OCI-LY1 (cell line): ENCODE measurements around the gene ANKRD33B.
"Not testable (repeated sequence)": the region's sequence is repeated elsewhere in the genome, so short reads cannot be mapped to it uniquely, and the experiment has no call there.

Experiments used
- H2AFZ ChIP-seq: fragments of 200-600 bp; sonication (generic), shearing (Covaris generic); 2 replicates; pipeline ENCODE4 v1.6.0; 2014; ENCODE audit warnings: antibody characterized with exemption, mild to moderate bottlenecking, low read length
- H3F3A ChIP-seq: fragments of 200-600 bp; sonication (generic), shearing (Covaris generic); 2 replicates; pipeline ENCODE4 v1.6.0; 2014; ENCODE audit warnings: mild to moderate bottlenecking, antibody characterized with exemption, low read length, moderate library complexity; ENCODE audit not compliant: insufficient read depth
- H3K27ac ChIP-seq: fragments of 200-600 bp; sonication (generic); 2 replicates; pipeline ENCODE4 v1.5.1; 2014; ENCODE audit warnings: low read length, mixed run types, mild to moderate bottlenecking, low read depth; ENCODE audit not compliant: poor library complexity, severe bottlenecking
- H3K27me3 ChIP-seq: fragments of 200-600 bp; sonication (generic); 2 replicates; pipeline ENCODE4 v1.6.0; 2014; ENCODE audit warnings: antibody characterized with exemption, mild to moderate bottlenecking, low read length, moderate library complexity; ENCODE audit not compliant: insufficient read depth
- H3K36me3 ChIP-seq: fragments of 200-600 bp; sonication (generic); 2 replicates; pipeline ENCODE4 v1.6.1; 2014; ENCODE audit warnings: mild to moderate bottlenecking, antibody characterized with exemption, low read length, moderate library complexity, mixed read lengths; ENCODE audit not compliant: insufficient read depth
- H3K4me1 ChIP-seq: fragments of 200-600 bp; sonication (generic); 2 replicates; pipeline ENCODE4 v1.5.1; 2014; ENCODE audit warnings: mild to moderate bottlenecking, low read length, moderate library complexity; ENCODE audit not compliant: insufficient read depth, severe bottlenecking
- H3K4me2 ChIP-seq: fragments of 200-600 bp; sonication (generic), shearing (Covaris generic); 2 replicates; pipeline ENCODE4 v1.6.1; 2014; ENCODE audit warnings: low read length
- H3K4me3 ChIP-seq: fragments of 200-600 bp; sonication (generic); 2 replicates; pipeline ENCODE4 v1.5.1; 2014; ENCODE audit warnings: low read length, low read depth, mild to moderate bottlenecking, mixed read lengths; ENCODE audit not compliant: poor library complexity, severe bottlenecking
- H3K79me2 ChIP-seq: fragments of 200-600 bp; shearing (Covaris generic); 2 replicates; pipeline ENCODE4 v1.6.1; 2016; ENCODE audit warnings: mixed run types, low read length, mixed read lengths; ENCODE audit not compliant: insufficient read depth
- H3K9ac ChIP-seq: fragments of 200-600 bp; sonication (generic), shearing (Covaris generic); 2 replicates; pipeline ENCODE4 v1.6.1; 2014; ENCODE audit warnings: mild to moderate bottlenecking, low read length, mixed read lengths
- H3K9me2 ChIP-seq: fragments of 200-600 bp; sonication (generic), shearing (Covaris generic); 2 replicates; pipeline ENCODE4 v1.6.1; 2014; ENCODE audit warnings: low read depth, mild to moderate bottlenecking, low read length, mixed read lengths
- H3K9me3 ChIP-seq: fragments of 200-600 bp; shearing (Covaris generic); 2 replicates; pipeline ENCODE4 v1.6.1; 2014; ENCODE audit warnings: low read length, mixed read lengths
- H4K20me1 ChIP-seq: fragments of 200-600 bp; sonication (generic), shearing (Covaris generic); 2 replicates; pipeline ENCODE4 v1.6.0; 2016; ENCODE audit warnings: mild to moderate bottlenecking, low read length; ENCODE audit not compliant: insufficient read depth
- EZH2 ChIP-seq: fragments of 200-600 bp; sonication (generic), shearing (Covaris generic); IDR thresholded peaks from 2 replicates; pipeline ENCODE4 v1.8.0; 2017; ENCODE audit warnings: borderline replicate concordance, mixed run types, mild to moderate bottlenecking, antibody characterized with exemption, low read length, moderate library complexity, mixed read lengths
- TF ChIP-seq, protein P1 (sequence below): fragments of 200-600 bp; sonication (generic), shearing (Covaris generic); IDR thresholded peaks from 2 replicates; pipeline ENCODE4 v1.5.1; 2017; ENCODE audit warnings: mild to moderate bottlenecking, antibody characterized with exemption, low read length, moderate library complexity, mixed read lengths

ANKRD33B gene

GRCh38 chr5:10601246-10602030 is 37.6 kb downstream of the ANKRD33B start:
- Histone ChIP-seq H3K9me3 (no peaks in the 10 kb centered on the region), H3K9me2 (no peaks in the 10 kb centered on the region), H2AFZ (no peak overlapping the region), H3F3A (no peaks in the 10 kb centered on the region), H4K20me1 (no peaks in the 10 kb centered on the region), H3K27ac (no peak overlapping the region), H3K4me3 (no peak overlapping the region), H3K4me2 (peak overlapping the region; percentile 14; the same call in 1 of the 2 replicates), H3K4me1 (peaks cover 8% of the 10 kb centered on the region), H3K27me3 (peaks cover 5% of the 10 kb centered on the region; the same call in 1 of the 2 replicates), H3K36me3 (no peaks in the 10 kb centered on the region), H3K9ac (no peak overlapping the region), H3K79me2 (no peaks in the 10 kb centered on the region)
- TF ChIP-seq EZH2 = no peak
- TF ChIP-seq, protein P1, sequence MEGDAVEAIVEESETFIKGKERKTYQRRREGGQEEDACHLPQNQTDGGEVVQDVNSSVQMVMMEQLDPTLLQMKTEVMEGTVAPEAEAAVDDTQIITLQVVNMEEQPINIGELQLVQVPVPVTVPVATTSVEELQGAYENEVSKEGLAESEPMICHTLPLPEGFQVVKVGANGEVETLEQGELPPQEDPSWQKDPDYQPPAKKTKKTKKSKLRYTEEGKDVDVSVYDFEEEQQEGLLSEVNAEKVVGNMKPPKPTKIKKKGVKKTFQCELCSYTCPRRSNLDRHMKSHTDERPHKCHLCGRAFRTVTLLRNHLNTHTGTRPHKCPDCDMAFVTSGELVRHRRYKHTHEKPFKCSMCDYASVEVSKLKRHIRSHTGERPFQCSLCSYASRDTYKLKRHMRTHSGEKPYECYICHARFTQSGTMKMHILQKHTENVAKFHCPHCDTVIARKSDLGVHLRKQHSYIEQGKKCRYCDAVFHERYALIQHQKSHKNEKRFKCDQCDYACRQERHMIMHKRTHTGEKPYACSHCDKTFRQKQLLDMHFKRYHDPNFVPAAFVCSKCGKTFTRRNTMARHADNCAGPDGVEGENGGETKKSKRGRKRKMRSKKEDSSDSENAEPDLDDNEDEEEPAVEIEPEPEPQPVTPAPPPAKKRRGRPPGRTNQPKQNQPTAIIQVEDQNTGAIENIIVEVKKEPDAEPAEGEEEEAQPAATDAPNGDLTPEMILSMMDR = no peak

GRCh38 chr5:10602031-10602806 is 38.3 kb downstream of the ANKRD33B start:
- no peaks in the 10 kb centered on the region for H3F3A ChIP-seq
- no peak overlapping the region for H2AFZ ChIP-seq
- H3K27me3 ChIP-seq = peaks cover 5% of the 10 kb centered on the region; the same call in 1 of the 2 replicates
- no peaks in the 10 kb centered on the region for H3K9me2 ChIP-seq
- H3K4me3 ChIP-seq = no peak overlapping the region
- no peaks in the 10 kb centered on the region for H3K79me2 ChIP-seq
- H3K4me2 ChIP-seq = no peak overlapping the region
- no peaks in the 10 kb centered on the region for H3K9me3 ChIP-seq
- TF ChIP-seq EZH2 = no peak
- TF ChIP-seq, protein P1 = no peak
- no peaks in the 10 kb centered on the region for H4K20me1 ChIP-seq
- H3K27ac ChIP-seq = no peak overlapping the region
- H3K4me1 ChIP-seq = peaks cover 13% of the 10 kb centered on the region
- H3K36me3 ChIP-seq = no peaks in the 10 kb centered on the region
- no peak overlapping the region for H3K9ac ChIP-seq

GRCh38 chr5:10604975-10605374 is 41.1 kb downstream of the ANKRD33B start:
- Histone ChIP-seq H3K9me3 (no peaks in the 10 kb centered on the region), H3K4me2 (no peak overlapping the region), H3K36me3 (no peaks in the 10 kb centered on the region), H3K79me2 (no peaks in the 10 kb centered on the region), H4K20me1 (no peaks in the 10 kb centered on the region), H3K27me3 (peaks cover 5% of the 10 kb centered on the region; the same call in 1 of the 2 replicates), H3K9ac (no peak overlapping the region), H3F3A (no peaks in the 10 kb centered on the region), H3K4me3 (no peak overlapping the region), H3K9me2 (no peaks in the 10 kb centered on the region), H3K27ac (no peak overlapping the region), H2AFZ (no peak overlapping the region), H3K4me1 (peaks cover 22% of the 10 kb centered on the region)
- no peak for TF ChIP-seq EZH2
- TF ChIP-seq, protein P1 = no peak

- not testable (repeated sequence) for H3K36me3 ChIP-seq, H3K9me2 ChIP-seq, H3K27ac ChIP-seq, H3K9me3 ChIP-seq, H3F3A ChIP-seq, H2AFZ ChIP-seq, H4K20me1 ChIP-seq, H3K9ac ChIP-seq, H3K27me3 ChIP-seq, H3K79me2 ChIP-seq, H3K4me3 ChIP-seq
- Histone ChIP-seq H3K4me1 (peaks cover 14% of the 10 kb centered on the region), H3K4me2 (peak overlapping the region; percentile 29; the same call in 1 of the 2 replicates)
Measured at GRCh38 chr5:10606632-10607022, 42.8 kb downstream of the ANKRD33B start.
